Measurements from ENCODE around the gene CPA3.

Gene CPA3

DNA sequence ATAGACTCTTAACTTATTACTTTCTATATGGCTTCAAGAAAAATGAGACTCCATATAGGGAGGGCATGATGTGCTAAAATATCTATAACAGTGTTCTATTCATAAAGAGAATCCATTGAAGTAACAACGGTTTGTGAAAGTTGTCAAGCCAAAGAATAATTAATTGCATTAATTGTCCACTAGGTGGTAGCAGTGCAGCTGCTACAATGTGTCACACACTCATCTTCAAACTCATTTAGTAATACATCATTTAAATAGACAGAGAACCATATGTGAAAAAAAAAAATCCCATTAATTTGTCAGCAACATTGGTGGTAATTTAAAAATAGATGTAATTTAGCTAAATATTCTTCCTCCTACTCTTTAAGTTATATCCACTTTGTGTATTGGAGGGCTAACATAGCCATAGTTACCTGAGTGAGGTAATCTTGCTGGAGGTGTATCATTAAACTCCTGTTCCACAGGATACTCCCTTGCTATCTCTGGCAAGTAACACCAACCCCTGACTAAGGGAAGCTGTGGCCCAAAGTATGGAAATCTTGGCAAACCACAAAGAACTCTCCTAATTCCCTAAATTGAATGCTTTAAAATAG lies 3.7 kb upstream of the CPA3 start:
- DNase-seq: peak; percentile 62

DNA sequence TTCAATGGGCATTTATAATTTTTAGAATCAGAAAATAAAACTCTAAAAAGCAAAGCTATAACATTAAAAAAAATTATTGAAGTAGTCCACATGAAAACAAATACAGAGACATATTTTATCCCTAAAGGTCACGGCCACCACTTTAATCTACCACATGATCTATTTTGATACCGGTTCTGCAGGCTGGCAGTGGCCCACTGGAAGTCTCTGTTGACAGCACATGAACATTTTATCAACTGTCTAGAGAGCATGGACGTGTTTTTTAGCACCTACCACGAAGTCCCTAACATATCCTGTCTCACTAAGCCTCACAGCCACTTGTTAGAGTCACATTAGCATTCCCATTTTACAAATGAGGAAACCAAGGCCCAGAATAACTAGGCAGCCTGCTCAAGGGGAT lies 1.8 kb upstream of the CPA3 start:
- DNase-seq: no peak

GRCh38 chr3:148863814-148864213 lies 1.3 kb upstream of the CPA3 start:
- no peak for DNase-seq

DNA sequence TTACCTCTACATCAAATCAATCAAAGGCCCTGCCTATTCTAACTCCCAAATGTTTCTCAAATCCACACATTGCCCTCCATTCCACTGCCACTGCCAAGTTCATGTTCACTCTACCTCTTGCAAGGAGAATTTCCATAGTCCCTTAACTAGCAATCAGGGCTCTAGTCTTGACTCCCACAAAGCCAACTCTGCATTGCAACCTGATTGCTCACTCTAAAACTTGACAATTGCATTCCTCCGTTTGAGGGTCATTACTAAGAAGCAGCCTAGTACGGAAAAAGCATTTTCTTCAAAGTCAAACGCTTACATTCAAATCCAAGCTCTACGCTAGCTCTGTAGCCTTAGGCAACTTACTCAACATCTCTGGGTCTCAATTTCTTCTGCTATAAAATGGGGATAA lies 1.2 kb downstream of the CPA3 start:
- DNase-seq: no peak

GRCh38 chr3:148873270-148873927 lies 8.3 kb downstream of the CPA3 start:
- DNase-seq: no peak

DNA sequence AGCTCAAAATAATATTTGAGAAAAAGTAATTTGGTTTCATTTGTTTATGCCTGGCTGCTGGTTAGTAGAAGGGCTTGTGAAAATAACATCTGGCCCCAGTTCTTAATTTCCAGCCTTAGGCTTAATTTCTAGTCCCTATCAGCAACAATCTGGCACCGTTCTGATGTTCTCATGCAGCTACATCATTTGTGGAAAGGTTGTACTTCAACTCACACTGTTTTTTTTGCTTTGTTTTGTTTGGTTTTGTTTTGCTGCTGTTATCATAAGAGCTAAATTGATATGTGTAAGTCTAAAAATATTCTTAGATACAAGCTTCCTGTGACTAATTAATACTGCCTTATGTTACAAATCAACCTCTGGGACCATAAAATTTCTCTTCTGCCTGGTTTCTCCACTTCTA lies 8.9 kb downstream of the CPA3 start:
- DNase-seq: no peak

- no peak for DNase-seq
Measured at GRCh38 chr3:148878095-148878494, 13.0 kb downstream of the CPA3 start.

- DNase-seq: no peak
Measured at GRCh38 chr3:148879256-148879655, 14.2 kb downstream of the CPA3 start.

DNA sequence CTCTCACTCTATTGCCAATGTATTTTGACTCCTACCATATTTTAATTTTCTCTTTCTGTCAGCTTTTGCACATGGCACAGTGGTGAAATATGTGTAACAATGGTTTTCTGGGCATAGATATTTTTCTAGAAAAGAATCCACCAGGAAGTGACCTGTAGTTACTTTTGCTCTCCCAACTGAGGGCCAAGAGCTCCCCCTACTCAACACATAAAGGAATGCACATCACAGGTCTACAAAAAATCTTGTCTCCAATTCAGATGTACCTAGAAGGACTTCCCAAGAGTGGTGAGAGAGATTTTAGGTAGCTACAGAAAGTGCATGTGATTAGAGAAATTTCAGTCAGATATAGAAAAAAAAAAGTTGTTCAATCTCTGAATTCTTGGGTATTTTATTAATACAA lies 15.6 kb downstream of the CPA3 start:
- DNase-seq: no peak

DNA sequence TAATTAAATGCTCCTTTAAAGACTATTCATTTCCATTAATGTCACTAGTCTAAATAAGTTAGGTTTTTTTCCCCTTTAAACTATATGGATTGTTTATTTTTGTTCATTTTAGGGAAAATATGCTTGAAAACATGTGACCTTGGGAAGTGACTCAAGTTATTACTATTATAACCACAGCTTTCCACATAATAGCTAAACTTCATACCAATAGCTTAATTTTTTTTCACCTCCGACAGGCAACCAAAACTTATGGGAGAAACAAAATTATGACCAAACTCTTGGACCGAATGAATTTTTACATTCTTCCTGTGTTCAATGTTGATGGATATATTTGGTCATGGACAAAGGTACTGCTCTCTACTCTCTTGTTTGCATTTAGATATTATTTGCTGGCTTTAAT lies 16.2 kb downstream of the CPA3 start:
- no peak for DNase-seq

DNA sequence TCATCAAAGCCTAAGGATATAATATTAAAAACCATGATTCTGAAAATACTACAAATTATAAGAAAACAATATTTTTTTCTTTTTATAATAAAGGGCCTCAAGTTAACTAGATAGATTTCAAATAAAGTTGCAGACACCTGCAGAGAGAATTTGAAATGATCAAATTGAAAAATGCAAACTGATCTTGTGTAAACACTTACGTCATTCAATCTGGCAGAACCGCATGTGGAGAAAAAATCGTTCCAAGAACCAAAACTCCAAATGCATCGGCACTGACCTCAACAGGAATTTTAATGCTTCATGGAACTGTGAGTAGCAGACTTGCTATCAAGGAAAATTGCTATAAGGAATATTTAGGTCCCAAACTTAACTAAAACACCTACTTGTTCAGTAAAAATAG lies 17.2 kb downstream of the CPA3 start:
- DNase-seq: no peak

DNA sequence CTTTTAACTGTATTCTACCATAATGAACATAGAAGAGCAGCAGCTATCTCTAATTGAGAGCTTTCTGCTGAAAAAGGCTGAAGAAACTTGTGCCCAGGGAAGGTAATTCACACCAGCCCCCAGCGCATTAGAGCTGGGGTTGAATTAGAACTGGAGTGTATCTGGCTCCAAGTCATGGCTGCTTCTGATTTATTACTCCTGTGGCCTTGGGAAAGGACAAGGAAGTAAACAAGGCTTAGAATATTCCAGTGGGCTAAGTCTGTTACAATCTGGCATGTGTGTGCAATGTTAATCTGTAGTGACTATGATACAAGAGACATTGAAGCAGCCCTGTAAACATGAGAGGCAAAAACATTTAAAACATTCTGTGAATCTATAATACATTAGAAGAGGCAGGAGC lies 18.1 kb downstream of the CPA3 start:
- DNase-seq: no peak

DNA sequence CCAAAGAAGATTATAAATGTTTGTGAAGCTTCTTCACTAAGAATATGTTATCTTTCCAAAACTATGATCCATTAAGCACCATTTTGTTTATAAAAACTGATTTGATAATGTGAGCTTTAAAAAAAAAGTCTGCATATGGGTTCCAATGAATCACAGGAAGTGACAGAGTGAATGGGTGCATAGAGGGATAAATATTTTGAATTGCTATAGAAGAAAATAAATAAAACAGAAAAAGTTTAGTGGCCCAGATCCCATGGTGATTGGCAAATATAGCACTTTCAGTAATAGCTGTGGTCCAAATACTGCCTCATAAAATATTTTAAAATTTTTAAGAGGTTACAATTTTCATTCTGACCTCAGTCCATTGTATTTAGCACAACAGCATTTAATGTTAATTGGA lies 19.2 kb downstream of the CPA3 start:
- no peak for DNase-seq

GRCh38 chr3:148889828-148890227 lies 24.7 kb downstream of the CPA3 start:
- no peak for DNase-seq

GRCh38 chr3:148896062-148896461 lies 31.0 kb downstream of the CPA3 start:
- DNase-seq: no peak

DNA sequence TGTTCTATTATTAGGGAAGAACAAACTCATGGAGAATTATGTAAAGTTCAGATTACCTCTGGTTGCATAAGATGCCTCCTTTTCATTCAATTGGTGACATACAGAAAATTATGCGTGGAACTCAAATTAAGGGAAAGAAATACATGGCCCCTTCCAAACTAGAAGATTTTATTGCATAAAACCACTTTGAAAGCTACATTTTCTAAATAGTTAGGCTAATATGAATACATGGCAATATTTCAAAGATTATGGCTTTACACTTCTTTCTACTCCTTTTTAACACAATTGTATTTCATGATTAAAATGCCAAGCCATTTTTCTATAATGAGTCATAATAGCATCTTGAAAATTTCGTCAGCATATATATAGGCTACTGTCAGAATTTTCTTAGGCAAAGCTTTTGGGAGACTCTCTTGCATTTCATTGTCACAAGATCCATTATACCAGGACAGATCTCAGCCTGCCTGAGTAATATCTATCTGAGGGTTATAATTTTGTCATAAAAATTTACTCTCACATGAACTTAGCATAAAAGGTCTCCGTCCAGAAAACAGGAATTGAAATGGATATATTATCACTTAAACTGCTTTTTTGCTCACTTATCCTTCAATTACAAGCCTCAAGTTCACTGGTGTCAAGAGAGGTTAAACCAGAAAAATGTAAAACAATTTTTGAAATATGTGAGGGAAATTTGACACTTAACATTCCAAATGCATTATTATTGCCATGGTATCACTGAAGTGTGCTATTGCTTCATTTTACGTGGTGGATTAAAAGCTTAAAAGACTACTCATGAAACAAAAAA lies 37.1 kb downstream of the CPA3 start:
- DNase-seq: no peak

DNA sequence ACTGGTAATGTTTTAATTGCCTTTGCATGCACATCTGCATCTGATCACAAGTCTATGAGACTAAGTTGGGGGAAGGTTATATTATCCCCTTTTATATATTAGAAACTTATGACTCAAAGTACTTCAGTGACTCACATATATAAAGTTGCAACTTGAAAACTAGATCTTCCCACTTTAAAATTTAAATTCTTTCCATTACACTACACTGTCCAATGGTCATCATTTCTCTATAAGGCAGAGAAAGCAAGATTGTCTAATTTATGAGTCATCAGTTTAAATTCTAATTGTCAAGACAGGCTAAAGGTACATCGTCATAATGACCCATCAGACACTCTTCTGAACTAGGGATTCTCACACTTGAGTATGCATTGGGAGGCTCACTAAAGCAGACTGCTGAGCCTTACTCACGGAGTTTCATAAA lies 37.9 kb downstream of the CPA3 start:
- no peak for DNase-seq

- no peak for DNase-seq
Measured at GRCh38 chr3:148903941-148904340, 38.8 kb downstream of the CPA3 start.

DNA sequence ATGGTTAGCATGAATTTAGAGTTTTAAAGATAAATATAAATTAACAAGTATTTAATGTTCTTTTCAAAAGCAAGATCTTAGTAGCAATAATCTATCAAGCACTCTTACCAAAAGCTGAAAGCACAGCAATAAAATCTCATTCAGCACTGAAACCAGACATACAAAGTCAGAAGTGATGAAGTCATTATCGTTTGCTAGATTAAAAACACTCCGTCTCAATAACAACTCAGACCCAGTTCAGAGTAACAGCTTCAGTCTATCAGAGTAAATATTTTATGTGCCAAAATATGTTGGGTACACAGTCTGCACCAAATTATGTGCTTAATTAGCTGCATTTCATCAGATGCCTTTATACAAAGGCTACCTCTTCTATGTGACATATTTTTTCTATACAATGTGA lies 41.6 kb downstream of the CPA3 start:
- no peak for DNase-seq

- DNase-seq: no peak
Measured at GRCh38 chr3:148911173-148911572, 46.1 kb downstream of the CPA3 start.

DNA sequence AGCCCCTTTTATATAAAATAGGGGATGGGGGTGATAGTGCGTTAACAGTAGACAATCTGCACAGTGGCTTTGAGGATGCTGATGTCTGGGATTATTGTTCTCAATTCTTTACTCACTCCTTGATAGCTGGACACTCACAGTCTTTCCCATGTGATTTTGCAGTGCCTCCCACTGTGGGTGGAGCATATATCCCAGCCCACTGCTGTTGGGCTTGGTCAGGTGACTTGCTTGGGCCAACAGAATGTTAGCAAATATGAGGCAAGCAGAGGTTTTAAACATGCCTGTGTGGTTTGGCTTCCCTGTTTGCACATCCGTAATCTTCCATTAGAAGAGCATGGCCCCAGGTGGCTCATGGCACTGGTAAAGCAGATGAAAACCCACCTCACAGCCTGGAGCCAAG lies 46.5 kb downstream of the CPA3 start:
- no peak for DNase-seq

GRCh38 chr3:148914936-148915690 lies 50.0 kb downstream of the CPA3 start:
- DNase-seq: no peak

GRCh38 chr3:148916132-148916531 lies 51.0 kb downstream of the CPA3 start:
- DNase-seq: no peak

GRCh38 chr3:148922467-148922866 lies 57.4 kb downstream of the CPA3 start:
- no peak for DNase-seq

Measured in NCI-H1694 (cell line).